ENCODE measurements around the gene JAK1.

DNA sequence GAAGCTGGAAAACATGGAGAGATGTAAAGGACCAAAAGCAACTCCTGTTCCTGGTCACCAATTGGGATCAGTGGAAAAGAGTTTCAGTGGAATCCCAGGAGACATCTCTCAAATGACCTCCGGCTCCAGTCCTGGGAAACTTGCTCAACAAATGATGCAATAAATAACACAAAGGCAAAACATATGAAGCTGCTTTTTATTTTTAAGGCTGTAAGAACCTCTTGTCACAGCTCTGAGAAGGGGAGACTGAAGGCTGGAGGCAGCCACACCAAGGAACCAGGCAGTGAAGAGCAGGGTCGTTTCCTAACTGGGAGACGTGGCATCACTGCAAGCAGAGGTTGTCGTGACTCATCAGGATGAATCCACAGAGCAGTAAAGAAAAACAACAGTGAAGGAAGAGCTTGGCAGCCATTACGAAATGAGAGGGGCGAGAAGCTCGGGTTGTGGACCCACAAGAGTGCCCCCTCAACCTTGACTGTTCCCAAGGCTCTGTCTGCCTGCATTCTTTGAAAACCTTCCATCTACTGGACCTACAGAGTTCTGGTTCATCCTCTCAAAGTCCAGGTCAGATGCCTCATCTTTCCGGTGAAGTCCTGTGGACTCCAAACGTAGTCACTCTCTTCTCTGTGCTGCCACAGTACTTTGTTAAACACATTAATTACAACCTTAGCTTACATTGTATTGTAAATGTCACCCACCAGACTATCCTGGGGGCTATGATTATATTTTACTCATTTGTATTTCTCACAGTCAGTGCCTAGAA is 32.1 kb downstream of the JAK1 start:
- TF ChIP-seq, protein P1, sequence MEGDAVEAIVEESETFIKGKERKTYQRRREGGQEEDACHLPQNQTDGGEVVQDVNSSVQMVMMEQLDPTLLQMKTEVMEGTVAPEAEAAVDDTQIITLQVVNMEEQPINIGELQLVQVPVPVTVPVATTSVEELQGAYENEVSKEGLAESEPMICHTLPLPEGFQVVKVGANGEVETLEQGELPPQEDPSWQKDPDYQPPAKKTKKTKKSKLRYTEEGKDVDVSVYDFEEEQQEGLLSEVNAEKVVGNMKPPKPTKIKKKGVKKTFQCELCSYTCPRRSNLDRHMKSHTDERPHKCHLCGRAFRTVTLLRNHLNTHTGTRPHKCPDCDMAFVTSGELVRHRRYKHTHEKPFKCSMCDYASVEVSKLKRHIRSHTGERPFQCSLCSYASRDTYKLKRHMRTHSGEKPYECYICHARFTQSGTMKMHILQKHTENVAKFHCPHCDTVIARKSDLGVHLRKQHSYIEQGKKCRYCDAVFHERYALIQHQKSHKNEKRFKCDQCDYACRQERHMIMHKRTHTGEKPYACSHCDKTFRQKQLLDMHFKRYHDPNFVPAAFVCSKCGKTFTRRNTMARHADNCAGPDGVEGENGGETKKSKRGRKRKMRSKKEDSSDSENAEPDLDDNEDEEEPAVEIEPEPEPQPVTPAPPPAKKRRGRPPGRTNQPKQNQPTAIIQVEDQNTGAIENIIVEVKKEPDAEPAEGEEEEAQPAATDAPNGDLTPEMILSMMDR (conservative IDR thresholded peaks at IDR 0.05; ENCODE audit: low read depth, low read length), result no peak
- no peak for TF ChIP-seq EZH2 (IDR thresholded peaks at IDR 0.05; ENCODE audit: low read length, unreplicated experiment)

All from PC-3 (cell line).